ENCODE data around the gene C9orf152. TPM values are rescaled to one million over a fixed set of nuclear protein-coding genes. Genes with fewer than 3 reads are reported as not detected.
"Not testable (repeated sequence)": the region's sequence is repeated elsewhere in the genome, so short reads cannot be mapped to it uniquely, and the experiment has no call there.

C9orf152 gene
- total and polyA plus RNA-seq, 12 donors, result not detected

DNA sequence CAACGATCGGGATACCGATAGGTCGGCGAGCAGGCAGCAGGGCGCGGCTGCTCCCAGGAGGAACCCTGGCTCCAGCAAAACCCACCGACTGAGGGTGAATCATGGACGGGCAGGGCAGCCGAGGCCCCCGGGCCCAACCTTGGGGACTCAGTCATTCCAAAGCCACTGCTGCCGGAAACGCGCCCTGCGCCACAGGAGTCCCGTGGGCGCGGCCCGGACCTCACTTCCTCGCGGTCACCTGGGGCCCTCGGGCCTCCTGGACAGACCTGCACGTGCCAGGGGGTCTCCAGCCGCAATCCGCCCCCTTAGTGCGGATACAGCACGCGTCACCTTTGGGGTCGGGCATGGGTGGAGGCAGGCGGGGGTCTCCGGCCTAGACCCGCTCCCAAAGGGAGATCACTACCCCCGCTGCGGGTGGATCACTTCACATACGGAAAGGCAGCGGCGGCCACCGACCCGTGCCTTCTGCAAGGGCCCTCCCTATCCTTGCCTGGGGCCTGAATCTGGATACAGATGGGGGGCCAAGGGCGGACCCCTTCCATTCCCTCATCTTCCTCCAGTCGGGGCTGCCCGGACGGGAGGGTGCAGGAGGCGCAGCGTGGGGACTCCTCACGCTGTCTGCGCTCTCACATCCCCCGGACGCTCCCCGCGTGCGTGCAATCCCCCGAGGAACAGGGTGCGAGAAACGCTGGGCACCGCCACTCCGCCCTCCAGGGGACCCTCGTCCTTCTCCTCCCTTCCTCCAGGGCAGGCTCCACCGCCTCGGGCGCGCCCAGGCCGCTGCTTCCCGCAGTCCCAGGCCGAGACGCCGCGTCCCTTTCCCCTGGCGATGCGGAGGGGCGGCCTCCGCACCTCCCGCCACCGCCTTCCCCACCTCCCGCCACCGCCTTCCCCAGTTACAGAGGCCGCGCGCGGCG lies 47.8 kb upstream of the C9orf152 start:
- TF ChIP-seq, protein P1, sequence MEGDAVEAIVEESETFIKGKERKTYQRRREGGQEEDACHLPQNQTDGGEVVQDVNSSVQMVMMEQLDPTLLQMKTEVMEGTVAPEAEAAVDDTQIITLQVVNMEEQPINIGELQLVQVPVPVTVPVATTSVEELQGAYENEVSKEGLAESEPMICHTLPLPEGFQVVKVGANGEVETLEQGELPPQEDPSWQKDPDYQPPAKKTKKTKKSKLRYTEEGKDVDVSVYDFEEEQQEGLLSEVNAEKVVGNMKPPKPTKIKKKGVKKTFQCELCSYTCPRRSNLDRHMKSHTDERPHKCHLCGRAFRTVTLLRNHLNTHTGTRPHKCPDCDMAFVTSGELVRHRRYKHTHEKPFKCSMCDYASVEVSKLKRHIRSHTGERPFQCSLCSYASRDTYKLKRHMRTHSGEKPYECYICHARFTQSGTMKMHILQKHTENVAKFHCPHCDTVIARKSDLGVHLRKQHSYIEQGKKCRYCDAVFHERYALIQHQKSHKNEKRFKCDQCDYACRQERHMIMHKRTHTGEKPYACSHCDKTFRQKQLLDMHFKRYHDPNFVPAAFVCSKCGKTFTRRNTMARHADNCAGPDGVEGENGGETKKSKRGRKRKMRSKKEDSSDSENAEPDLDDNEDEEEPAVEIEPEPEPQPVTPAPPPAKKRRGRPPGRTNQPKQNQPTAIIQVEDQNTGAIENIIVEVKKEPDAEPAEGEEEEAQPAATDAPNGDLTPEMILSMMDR (IDR thresholded peaks at IDR 0.05), result no peak
- H3K27me3 ChIP-seq, result no peaks in the 10 kb centered on the region
- H3K4me1 ChIP-seq, result peaks cover 2 to 49% (median 25%) of the 10 kb centered on the region in 9 donors
- DNase-seq (peak; percentile 52 to 56), ATAC-seq (peak; percentile 26 to 67 (median 56))
- 0 to 1% methylated on average over 77 to 81 of the region's 81 CpGs for WGBS, 2 donors
- peak overlapping the region; percentile 89 to 99 (median 96) for H3K4me3 ChIP-seq
- H3K27ac ChIP-seq, result peak overlapping the region; percentile 41 to 94 (median 90)
- H3K36me3 ChIP-seq, result peaks cover 0 to 6% (median 0%) of the 10 kb centered on the region in 9 donors
- H3K9me3 ChIP-seq, result no peaks in the 10 kb centered on the region
- intact Hi-C loops (cut with DNase I), result no loop called here

DNA sequence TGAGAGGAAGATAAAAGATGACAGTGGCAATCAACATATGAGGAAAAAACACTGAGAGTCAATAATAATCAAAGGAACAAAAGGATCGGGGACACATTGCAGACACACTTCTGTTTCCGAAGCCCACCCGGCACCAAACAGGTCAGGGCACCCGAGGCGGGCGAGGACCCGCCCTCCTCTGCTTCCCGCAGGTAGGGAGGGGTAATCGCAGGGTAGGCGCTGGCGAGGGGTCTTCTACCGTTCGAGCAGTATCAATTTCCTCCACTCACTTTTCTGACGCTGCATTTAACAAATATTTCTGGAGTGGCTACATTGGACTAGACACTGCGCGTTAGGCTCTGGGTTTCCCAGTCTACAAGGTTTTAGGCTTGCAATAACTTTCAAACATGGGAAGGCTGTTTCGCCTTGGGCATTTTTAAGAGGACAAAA lies 47.1 kb upstream of the C9orf152 start:
- intact Hi-C loops (cut with DNase I), result no loop called here
- peak overlapping the region; percentile 41 to 94 (median 90) for H3K27ac ChIP-seq
- peaks cover 0 to 13% (median 5%) of the 10 kb centered on the region in 9 donors for H3K36me3 ChIP-seq
- ATAC-seq (no peak), DNase-seq (no peak)
- H3K4me3 ChIP-seq, result peak overlapping the region; percentile 89 to 99 (median 96)
- H3K27me3 ChIP-seq, result no peaks in the 10 kb centered on the region
- TF ChIP-seq, protein P1 (IDR thresholded peaks at IDR 0.05), result no peak
- WGBS, 2 donors, result 10 to 23% methylated on average over 17 of the region's 17 CpGs
- H3K9me3 ChIP-seq, result no peaks in the 10 kb centered on the region
- H3K4me1 ChIP-seq, result peaks cover 2 to 49% (median 25%) of the 10 kb centered on the region in 9 donors

- intact Hi-C loops (cut with DNase I), result no loop called here
- Histone ChIP-seq H3K4me1 (peaks cover 2 to 49% (median 25%) of the 10 kb centered on the region in 9 donors), H3K27me3 (no peaks in the 10 kb centered on the region), H3K9me3 (no peaks in the 10 kb centered on the region), H3K4me3 (peak overlapping the region in 6 of 10 donors; percentile 94 to 99 (median 96)), H3K27ac (peak overlapping the region in 6 of 10 donors; percentile 86 to 94 (median 90)), H3K36me3 (peaks cover 0 to 18% (median 10%) of the 10 kb centered on the region in 9 donors)
- no peak for DNase-seq
- TF ChIP-seq, protein P1 (IDR thresholded peaks at IDR 0.05), result no peak
- 89 to 93% methylated on average over 2 of the region's 2 CpGs for WGBS, 2 donors
- ATAC-seq, result no peak
Measured at GRCh38 chr9:110254500-110254899, 46.5 kb upstream of the C9orf152 start.

DNA sequence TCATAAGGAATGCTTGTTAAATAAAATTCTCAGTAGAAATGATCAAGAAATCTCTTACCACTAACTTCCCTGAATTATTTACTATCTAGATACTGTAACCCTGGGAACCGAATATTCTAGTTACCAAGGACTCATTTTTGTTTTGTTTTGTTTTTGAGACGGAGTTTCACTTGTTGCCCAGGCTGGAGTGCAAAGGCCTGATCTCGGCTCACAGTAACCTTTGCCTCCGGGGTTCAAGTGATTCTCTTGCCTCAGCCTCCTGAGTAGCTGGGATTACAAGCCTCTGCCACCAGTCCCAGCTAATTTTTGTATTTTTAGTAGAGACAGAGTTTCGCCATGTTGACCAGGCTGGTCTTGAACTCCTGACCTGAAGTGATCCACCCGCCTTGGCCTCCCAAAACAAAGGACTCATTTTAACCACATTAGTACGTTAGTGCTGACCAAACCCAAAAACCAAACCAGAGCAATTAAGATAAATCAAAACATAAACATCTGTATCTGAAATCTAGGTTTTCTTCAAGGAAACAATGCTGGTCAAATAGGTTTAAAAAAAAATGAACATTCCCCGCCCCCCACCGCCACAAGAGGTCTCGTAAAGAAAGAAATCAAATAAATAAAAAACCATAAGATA lies 44.7 kb upstream of the C9orf152 start:
- peaks cover 0 to 37% (median 12%) of the 10 kb centered on the region in 9 donors for H3K36me3 ChIP-seq
- no peak for DNase-seq
- no peaks in the 10 kb centered on the region for H3K9me3 ChIP-seq
- WGBS, 2 donors, result 74 to 80% methylated on average over 10 of the region's 10 CpGs
- H3K4me1 ChIP-seq, result peaks cover 2 to 36% (median 24%) of the 10 kb centered on the region in 9 donors
- TF ChIP-seq, protein P1 (IDR thresholded peaks at IDR 0.05), result no peak
- intact Hi-C loops (cut with DNase I), result no loop called here
- no peak overlapping the region for H3K27ac ChIP-seq
- H3K27me3 ChIP-seq, result no peaks in the 10 kb centered on the region
- no peak overlapping the region for H3K4me3 ChIP-seq
- no peak for ATAC-seq

- WGBS, 2 donors, result 98 to 99% methylated on average over 5 of the region's 5 CpGs
Measured at GRCh38 chr9:110251770-110252169, 43.8 kb upstream of the C9orf152 start.

More at GRCh38 chr9:110251770-110252169, 43.8 kb upstream of the C9orf152 start:
- ATAC-seq; intact Hi-C loops (cut with DNase I); H3K27me3 ChIP-seq; H3K9me3 ChIP-seq; H3K27ac ChIP-seq; DNase-seq; H3K4me3 ChIP-seq: not testable (repeated sequence)
- peaks cover under 1 to 29% (median 16%) of the 10 kb centered on the region in 9 donors for H3K4me1 ChIP-seq
- peaks cover 0 to 46% (median 12%) of the 10 kb centered on the region in 9 donors for H3K36me3 ChIP-seq
